Aorta (tissue), 5 donors: ENCODE data around the gene FGF12. TPM values are rescaled to one million over a fixed set of nuclear protein-coding genes. Genes with fewer than 3 reads are reported as not detected.

ENCODE experiments used
- ATAC-seq: fragments of 200-7000 bp; cut with Tn5 transposase; one replicate; pipeline ENCODE4 v1.9.1; 2022; ENCODE audit warnings: moderate library complexity; ENCODE audit not compliant: low FRiP score
- DNase-seq, 2 donors: peaks; one replicate each; pipeline ENCODE4 v3.0.0-alpha.2; 2020
- H3K27ac ChIP-seq, 2 donors: one replicate each; pipeline ENCODE4 v1.5.1; 2013; ENCODE audit warnings: low read length in 2 of 2, mild to moderate bottlenecking in 2 of 2, moderate library complexity in 2 of 2, control low read depth in 1 of 2, inconsistent platforms in 1 of 2, low read depth in 1 of 2
- H3K27me3 ChIP-seq, 2 donors: one replicate each; pipeline ENCODE4 v1.6.1; 2013; ENCODE audit warnings: control low read depth in 1 of 2, low read length in 1 of 2, mild to moderate bottlenecking in 1 of 2, moderate library complexity in 1 of 2; ENCODE audit not compliant: insufficient read depth in 2 of 2, control insufficient read depth in 1 of 2
- H3K36me3 ChIP-seq, 2 donors: one replicate each; pipeline ENCODE4 v1.6.1; 2013; ENCODE audit warnings: control low read depth in 1 of 2, low read length in 1 of 2, mild to moderate bottlenecking in 1 of 2; ENCODE audit not compliant: insufficient read depth in 2 of 2, control insufficient read depth in 1 of 2
- H3K4me1 ChIP-seq, 2 donors: one replicate each; pipeline ENCODE4 v1.6.1; 2013; ENCODE audit warnings: low read length in 2 of 2, control low read depth in 1 of 2, mild to moderate bottlenecking in 1 of 2, moderate library complexity in 1 of 2; ENCODE audit not compliant: insufficient read depth in 2 of 2, control insufficient read depth in 1 of 2
- H3K4me3 ChIP-seq, 2 donors: one replicate each; pipeline ENCODE4 v1.5.1; 2013; ENCODE audit warnings: low read length in 2 of 2, control low read depth in 1 of 2, mild to moderate bottlenecking in 1 of 2
- H3K9me3 ChIP-seq: one replicate; pipeline ENCODE4 v1.6.1; 2013; ENCODE audit warnings: mild to moderate bottlenecking, low read length; ENCODE audit not compliant: control insufficient read depth
- WGBS, 2 donors: extraction: QIAGEN DNeasy Blood & Tissue Kit; methylation state at CpG; one replicate each; pipeline ENCODE4 v1.1.7; 2013; 5-methylcytosine and 5-hydroxymethylcytosine counted together
- intact Hi-C, 2 donors: fragments of 100-400 bp; cut with DNase I; formaldehyde crosslinking; loops; one replicate each; pipeline versions ENCODE4 v1.14.2 to v1.15.0; 2022
- polyA plus RNA-seq, 2 donors: library from polyadenylated mRNA; stranded (reverse); fragments of 200-250 nt; gene quantifications; one replicate each; pipeline ENCODE4 v1.2.3, GENCODE V29; 2013
- total RNA-seq, 2 donors: library from RNA; stranded (reverse); fragmentation: NEBNext Ultra II Directional; extraction: Animal tissue kit (Norgen Biotek cat#: 25700); gene quantifications; one replicate each; pipeline ENCODE4 v1.2.1, GENCODE V29; 2021
- donor health status: healthy with polysubstance abuse.
- donor health status: Bipolar disorder and iron deficiency.
- donor health status: DM: no; HTN: no; CAD: no.
- donor health status: DM: no; HTN: no; CAD: no.
- donor health status: DM: yes; HTN: yes; CAD: no.

Gene FGF12
- total and polyA plus RNA-seq, 4 donors, result 0.05 to 1.2 (median 0.96) TPM

GRCh38 chr3:192331749-192332385, 395.5 kb downstream of the FGF12 start:
- Histone ChIP-seq H3K4me3 (no peak overlapping the region), H3K9me3 (no peaks in the 10 kb centered on the region), H3K27me3 (no peaks in the 10 kb centered on the region), H3K4me1 (no peaks in the 10 kb centered on the region), H3K36me3 (no peaks in the 10 kb centered on the region), H3K27ac (no peak overlapping the region)
- WGBS, 2 donors, result 63 to 66% methylated on average over 3 of the region's 3 CpGs
- no peak for DNase-seq
- no peak for ATAC-seq
- intact Hi-C loops, result no loop called here

GRCh38 chr3:192326656-192327055, 400.7 kb downstream of the FGF12 start:
- Histone ChIP-seq H3K27me3 (no peaks in the 10 kb centered on the region), H3K27ac (no peak overlapping the region), H3K9me3 (no peaks in the 10 kb centered on the region), H3K36me3 (no peaks in the 10 kb centered on the region), H3K4me3 (no peak overlapping the region), H3K4me1 (no peaks in the 10 kb centered on the region)
- no peak for DNase-seq
- intact Hi-C loops, result no loop called here
- WGBS, 2 donors, result 50 to 61% methylated on average over 2 of the region's 2 CpGs
- ATAC-seq, result no peak

GRCh38 chr3:192317564-192317963, 409.8 kb downstream of the FGF12 start:
- Histone ChIP-seq H3K4me1 (no peaks in the 10 kb centered on the region), H3K9me3 (peaks cover 4% of the 10 kb centered on the region), H3K4me3 (no peak overlapping the region), H3K36me3 (no peaks in the 10 kb centered on the region), H3K27ac (no peak overlapping the region), H3K27me3 (no peaks in the 10 kb centered on the region)
- no peak for DNase-seq
- intact Hi-C loops, result no loop called here
- ATAC-seq, result peak; percentile 38
- WGBS, 2 donors, result 87 to 90% methylated on average over 2 of the region's 2 CpGs

- intact Hi-C loops, result no loop called here
- DNase-seq, result no peak
- H3K9me3 ChIP-seq, result peaks cover 4% of the 10 kb centered on the region
- no peak overlapping the region for H3K27ac ChIP-seq
- ATAC-seq, result no peak
- H3K36me3 ChIP-seq, result no peaks in the 10 kb centered on the region
- H3K27me3 ChIP-seq, result no peaks in the 10 kb centered on the region
- H3K4me3 ChIP-seq, result no peak overlapping the region
- H3K4me1 ChIP-seq, result no peaks in the 10 kb centered on the region
Measured at GRCh38 chr3:192313605-192314004, 413.7 kb downstream of the FGF12 start.

GRCh38 chr3:192307631-192308030, 419.7 kb downstream of the FGF12 start:
- H3K4me3 ChIP-seq, result no peak overlapping the region
- H3K36me3 ChIP-seq, result no peaks in the 10 kb centered on the region
- WGBS, 2 donors, result 12 to 32% methylated on average over 3 of the region's 3 CpGs
- H3K27me3 ChIP-seq, result no peaks in the 10 kb centered on the region
- no peak for DNase-seq
- intact Hi-C loops, result no loop called here
- H3K4me1 ChIP-seq, result no peaks in the 10 kb centered on the region
- no peak for ATAC-seq
- no peak overlapping the region for H3K27ac ChIP-seq
- no peaks in the 10 kb centered on the region for H3K9me3 ChIP-seq

GRCh38 chr3:192303235-192303634, 424.1 kb downstream of the FGF12 start:
- Histone ChIP-seq H3K4me1 (no peaks in the 10 kb centered on the region), H3K4me3 (no peak overlapping the region), H3K36me3 (no peaks in the 10 kb centered on the region), H3K27ac (no peak overlapping the region), H3K27me3 (no peaks in the 10 kb centered on the region), H3K9me3 (no peaks in the 10 kb centered on the region)
- ATAC-seq (no peak), DNase-seq (no peak)
- intact Hi-C loops, result no loop called here
- WGBS, 2 donors, result 55 to 56% methylated on average over 3 of the region's 3 CpGs

- intact Hi-C loops, result no loop called here
- Histone ChIP-seq H3K27me3 (no peaks in the 10 kb centered on the region), H3K27ac (no peak overlapping the region), H3K4me1 (no peaks in the 10 kb centered on the region), H3K9me3 (no peaks in the 10 kb centered on the region), H3K4me3 (no peak overlapping the region), H3K36me3 (no peaks in the 10 kb centered on the region)
- no peak for DNase-seq
- ATAC-seq, result no peak
Measured at GRCh38 chr3:192302721-192303120, 424.6 kb downstream of the FGF12 start.

- Histone ChIP-seq H3K36me3 (no peaks in the 10 kb centered on the region), H3K27ac (no peak overlapping the region), H3K4me3 (no peak overlapping the region), H3K27me3 (no peaks in the 10 kb centered on the region), H3K9me3 (no peaks in the 10 kb centered on the region), H3K4me1 (no peaks in the 10 kb centered on the region)
- intact Hi-C loops, result no loop called here
- WGBS, 2 donors, result 91 to 94% methylated on average over 1 of the region's 1 CpG
- no peak for ATAC-seq
- no peak for DNase-seq
Measured at GRCh38 chr3:192299921-192300320, 427.4 kb downstream of the FGF12 start.

- H3K36me3 ChIP-seq, result no peaks in the 10 kb centered on the region
- intact Hi-C loops, result no loop called here
- WGBS, 2 donors, result 88 to 90% methylated on average over 4 of the region's 4 CpGs
- no peaks in the 10 kb centered on the region for H3K27me3 ChIP-seq
- H3K27ac ChIP-seq, result no peak overlapping the region
- H3K4me3 ChIP-seq, result no peak overlapping the region
- ATAC-seq, result no peak
- no peak for DNase-seq
- H3K9me3 ChIP-seq, result no peaks in the 10 kb centered on the region
- H3K4me1 ChIP-seq, result no peaks in the 10 kb centered on the region
Measured at GRCh38 chr3:192296845-192297244, 430.5 kb downstream of the FGF12 start.
